SK-N-SH treated with all-trans-retinoic acid at 6 μM for 48 hours (cell line): ENCODE measurements around the gene FOLH1.
"Not testable (repeated sequence)": the region's sequence is repeated elsewhere in the genome, so short reads cannot be mapped to it uniquely, and the experiment has no call there.

Source experiments
- ATAC-seq: fragments of 200-7000 bp; cut with Tn5 transposase; 3 replicates; pipeline ENCODE4 v1.9.1; 2020; ENCODE audit warnings: mild to moderate bottlenecking, moderate library complexity
- ARNTL ChIP-seq: fragments of 450-650 bp; formaldehyde crosslinking; IDR thresholded peaks from 2 replicates; pipeline ENCODE4 v1.5.0; 2020; ENCODE audit warnings: low read depth, mild to moderate bottlenecking, moderate library complexity, borderline replicate concordance
- BACH2 ChIP-seq: fragments of 250-450 bp; sonication (Bioruptor Pico); IDR thresholded peaks from 2 replicates; pipeline ENCODE4 v1.9.0; 2021; ENCODE audit warnings: mild to moderate bottlenecking, borderline replicate concordance
- CREB5 ChIP-seq: fragments of 250-450 bp; sonication (Bioruptor Pico); IDR thresholded peaks from 2 replicates; pipeline ENCODE4 v1.5.1; 2020; ENCODE audit warnings: low read depth, mild to moderate bottlenecking, moderate library complexity
- CSDC2 ChIP-seq: fragments of 250-450 bp; sonication (Bioruptor Pico); IDR thresholded peaks from 2 replicates; pipeline ENCODE4 v1.5.0; 2020; ENCODE audit warnings: mild to moderate bottlenecking, moderate library complexity
- CSRNP3 ChIP-seq: fragments of 250-450 bp; sonication (Bioruptor Pico); IDR thresholded peaks from 2 replicates; pipeline ENCODE4 v1.5.1; 2021; ENCODE audit warnings: mild to moderate bottlenecking, moderate library complexity
- ESRRG ChIP-seq: fragments of 250-450 bp; sonication (Bioruptor Pico); IDR thresholded peaks from 2 replicates; pipeline ENCODE4 v1.6.1; 2021; ENCODE audit warnings: mild to moderate bottlenecking
- GLIS3 ChIP-seq: fragments of 250-450 bp; sonication (Bioruptor Pico); IDR thresholded peaks from 2 replicates; pipeline ENCODE4 v1.5.0; 2020; ENCODE audit warnings: mild to moderate bottlenecking, moderate library complexity
- OSR1 ChIP-seq: fragments of 250-450 bp; sonication (Bioruptor Pico); IDR thresholded peaks from 2 replicates; pipeline ENCODE4 v1.8.0; 2022; ENCODE audit warnings: moderate library complexity, mild to moderate bottlenecking, inconsistent platforms
- PATZ1 ChIP-seq: fragments of 250-450 bp; sonication (Bioruptor Pico); IDR thresholded peaks from 2 replicates; pipeline ENCODE4 v1.8.0; 2020; ENCODE audit warnings: mild to moderate bottlenecking, moderate library complexity, borderline replicate concordance
- PPARA ChIP-seq: fragments of 250-450 bp; sonication (Bioruptor Pico); IDR thresholded peaks from 2 replicates; pipeline ENCODE4 v1.5.0; 2020; ENCODE audit warnings: mild to moderate bottlenecking, borderline replicate concordance
- RARB ChIP-seq: fragments of 250-450 bp; sonication (Bioruptor Pico); IDR thresholded peaks from 2 replicates; pipeline ENCODE4 v1.8.0; 2021; ENCODE audit warnings: mild to moderate bottlenecking, moderate library complexity
- TCF4 ChIP-seq: fragments of 250-450 bp; sonication (Bioruptor Pico); IDR thresholded peaks from 2 replicates; pipeline ENCODE4 v1.8.0; 2021; ENCODE audit warnings: mild to moderate bottlenecking, moderate library complexity, borderline replicate concordance
- TOX ChIP-seq: fragments of 250-450 bp; sonication (Bioruptor Pico); IDR thresholded peaks from 2 replicates; pipeline ENCODE4 v1.8.0; 2021; ENCODE audit warnings: mild to moderate bottlenecking, moderate library complexity, borderline replicate concordance
- ZC3H10 ChIP-seq: fragments of 250-450 bp; sonication (Bioruptor Pico); IDR thresholded peaks from 2 replicates; pipeline ENCODE4 v1.5.1; 2021; ENCODE audit warnings: mild to moderate bottlenecking, moderate library complexity
- ZFP3 ChIP-seq: fragments of 250-450 bp; sonication (Bioruptor Pico); IDR thresholded peaks from 2 replicates; pipeline ENCODE4 v1.5.0; 2020; ENCODE audit warnings: mild to moderate bottlenecking, moderate library complexity
- ZFP30 ChIP-seq: fragments of 450-650 bp; formaldehyde crosslinking; IDR thresholded peaks from 2 replicates; pipeline ENCODE4 v1.5.0; 2022; ENCODE audit warnings: mild to moderate bottlenecking, moderate library complexity
- ZNF565 ChIP-seq: fragments of 450-650 bp; formaldehyde crosslinking; conservative IDR thresholded peaks from 2 replicates; pipeline ENCODE4 v1.5.0; 2020; ENCODE audit warnings: low read depth, mild to moderate bottlenecking, moderate library complexity
- ZNF70 ChIP-seq: fragments of 450-650 bp; formaldehyde crosslinking; IDR thresholded peaks from 2 replicates; pipeline ENCODE4 v1.5.0; 2020; ENCODE audit warnings: mild to moderate bottlenecking, moderate library complexity
- ZNF8 ChIP-seq: fragments of 450-650 bp; formaldehyde crosslinking; IDR thresholded peaks from 2 replicates; pipeline ENCODE4 v1.5.0; 2020; ENCODE audit warnings: mild to moderate bottlenecking, moderate library complexity
- TF ChIP-seq, protein P1 (sequence below): fragments of 250-450 bp; sonication (Bioruptor Pico); IDR thresholded peaks from 2 replicates; pipeline ENCODE4 v1.8.0; 2021; ENCODE audit warnings: low read depth, mild to moderate bottlenecking, moderate library complexity, borderline replicate concordance

FOLH1 gene

GRCh38 chr11:49213026-49213560, 4.7 kb upstream of the FOLH1 start:
- TF ChIP-seq CSRNP3: no peak
- no peak for TF ChIP-seq ZNF70
- TF ChIP-seq PATZ1: no peak
- TF ChIP-seq ZNF565 (CRISPR knock-in tag): no peak
- no peak for TF ChIP-seq BACH2
- no peak for TF ChIP-seq CSDC2 (CRISPR knock-in tag)
- TF ChIP-seq TCF4: no peak
- no peak for TF ChIP-seq ZFP30 (CRISPR knock-in tag)
- TF ChIP-seq ZC3H10: no peak
- TF ChIP-seq CREB5 (CRISPR knock-in tag): no peak
- TF ChIP-seq TOX (CRISPR knock-in tag): no peak
- TF ChIP-seq, protein P1, sequence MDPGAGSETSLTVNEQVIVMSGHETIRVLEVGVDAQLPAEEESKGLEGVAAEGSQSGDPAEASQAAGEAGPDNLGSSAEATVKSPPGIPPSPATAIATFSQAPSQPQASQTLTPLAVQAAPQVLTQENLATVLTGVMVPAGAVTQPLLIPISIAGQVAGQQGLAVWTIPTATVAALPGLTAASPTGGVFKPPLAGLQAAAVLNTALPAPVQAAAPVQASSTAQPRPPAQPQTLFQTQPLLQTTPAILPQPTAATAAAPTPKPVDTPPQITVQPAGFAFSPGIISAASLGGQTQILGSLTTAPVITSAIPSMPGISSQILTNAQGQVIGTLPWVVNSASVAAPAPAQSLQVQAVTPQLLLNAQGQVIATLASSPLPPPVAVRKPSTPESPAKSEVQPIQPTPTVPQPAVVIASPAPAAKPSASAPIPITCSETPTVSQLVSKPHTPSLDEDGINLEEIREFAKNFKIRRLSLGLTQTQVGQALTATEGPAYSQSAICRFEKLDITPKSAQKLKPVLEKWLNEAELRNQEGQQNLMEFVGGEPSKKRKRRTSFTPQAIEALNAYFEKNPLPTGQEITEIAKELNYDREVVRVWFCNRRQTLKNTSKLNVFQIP (CRISPR knock-in tag): no peak
- TF ChIP-seq PPARA (CRISPR knock-in tag): no peak
- TF ChIP-seq GLIS3: no peak
- no peak for TF ChIP-seq OSR1
- ATAC-seq: no peak

GRCh38 chr11:49206999-49207398, 1.4 kb downstream of the FOLH1 start:
- ATAC-seq: not testable (repeated sequence)

GRCh38 chr11:49202287-49202976, 6.0 kb downstream of the FOLH1 start:
- ATAC-seq: no peak
- no peak for TF ChIP-seq ZFP3 (CRISPR knock-in tag)
- no peak for TF ChIP-seq PPARA (CRISPR knock-in tag)
- TF ChIP-seq, protein P1 (CRISPR knock-in tag): no peak
- TF ChIP-seq CREB5 (CRISPR knock-in tag): no peak
- TF ChIP-seq ESRRG (CRISPR knock-in tag): no peak
- TF ChIP-seq TOX (CRISPR knock-in tag): no peak
- TF ChIP-seq TCF4: no peak
- TF ChIP-seq GLIS3: no peak
- no peak for TF ChIP-seq ZFP30 (CRISPR knock-in tag)
- no peak for TF ChIP-seq CSRNP3
- no peak for TF ChIP-seq OSR1
- TF ChIP-seq ZNF70: no peak
- TF ChIP-seq RARB (CRISPR knock-in tag): no peak
- TF ChIP-seq CSDC2 (CRISPR knock-in tag): no peak
- no peak for TF ChIP-seq ARNTL
- no peak for TF ChIP-seq ZNF8 (CRISPR knock-in tag)
- TF ChIP-seq ZNF565 (CRISPR knock-in tag): no peak
- no peak for TF ChIP-seq ZC3H10
- TF ChIP-seq BACH2: no peak
- no peak for TF ChIP-seq PATZ1

- ATAC-seq: not testable (repeated sequence)
These were observed 11.6 kb downstream of the FOLH1 start for GRCh38 chr11:49196775-49197174.

DNA sequence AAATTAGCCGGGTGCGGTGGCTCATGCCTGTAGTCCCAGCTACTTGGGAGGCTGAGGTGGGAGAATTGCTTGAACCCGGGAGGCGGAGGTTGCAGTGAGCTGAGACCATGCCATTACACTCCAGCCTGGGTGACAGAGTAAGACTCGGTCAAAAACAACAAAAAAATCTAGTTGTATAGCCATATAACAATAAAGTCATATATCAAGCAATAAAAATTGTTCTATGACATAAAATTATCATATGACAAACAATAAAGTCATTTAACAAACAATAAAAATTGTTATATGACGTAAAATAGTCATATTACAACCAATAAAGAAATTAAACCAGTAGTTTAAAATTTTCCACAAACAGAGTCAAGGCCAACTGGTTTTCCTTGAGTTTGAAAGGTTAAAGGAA, 12.4 kb downstream of the FOLH1 start:
- not testable (repeated sequence) for ATAC-seq

DNA sequence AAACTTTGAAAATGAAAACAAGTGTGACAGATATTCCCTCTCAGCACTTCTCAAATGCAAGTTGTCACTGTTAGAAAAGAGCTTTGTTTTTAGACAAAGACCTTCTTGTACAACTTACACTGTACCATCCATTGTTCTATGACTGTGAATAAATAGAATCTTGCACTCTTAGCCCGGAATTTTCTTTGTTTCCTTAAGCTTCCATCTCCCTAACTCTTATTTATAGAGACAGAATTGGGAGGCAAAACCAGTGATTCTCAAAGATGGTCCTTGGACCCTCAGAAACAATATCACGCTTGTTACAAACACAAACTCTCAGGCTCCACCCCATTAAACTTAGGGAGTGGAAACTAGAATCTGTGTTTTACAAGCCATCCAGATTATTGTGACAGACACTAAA, 18.1 kb downstream of the FOLH1 start:
- not testable (repeated sequence) for ATAC-seq
